NCI-H2227 (cell line): ENCODE results near the gene ANK2.

Source experiments
- DNase-seq: peaks from one replicate; lab custom pipeline; 2025; ENCODE audit not compliant: unreplicated experiment; lab: John Stamatoyannopoulos, UW

ANK2 gene

GRCh38 chr4:113049421-113050370 is at the start of gene ANK2:
Gene ANK2, plus strand, starts transcription at chr4:113049653. Its CDS starts 76 bp downstream, at chr4:113049729.
- peak; percentile 78 for DNase-seq

GRCh38 chr4:113003841-113004240 is 45.6 kb upstream of the ANK2 start:
- DNase-seq: no peak

- no peak for DNase-seq
Measured at GRCh38 chr4:113004655-113005054, 44.8 kb upstream of the ANK2 start.

GRCh38 chr4:113006632-113007031 is 42.8 kb upstream of the ANK2 start:
- DNase-seq: no peak

GRCh38 chr4:113007151-113007550 is 42.3 kb upstream of the ANK2 start:
- DNase-seq: peak; percentile 3

GRCh38 chr4:113008135-113008534 is 41.3 kb upstream of the ANK2 start:
- no peak for DNase-seq

GRCh38 chr4:113008716-113009115 is 40.7 kb upstream of the ANK2 start:
- no peak for DNase-seq

GRCh38 chr4:113009461-113009860 is 40.0 kb upstream of the ANK2 start:
- no peak for DNase-seq

- DNase-seq: no peak
Measured at GRCh38 chr4:113012122-113012725, 37.2 kb upstream of the ANK2 start.

GRCh38 chr4:113012786-113013185 is 36.7 kb upstream of the ANK2 start:
- DNase-seq: peak; percentile 35

- no peak for DNase-seq
Measured at GRCh38 chr4:113013751-113014150, 35.7 kb upstream of the ANK2 start.

GRCh38 chr4:113016377-113016776 is 33.1 kb upstream of the ANK2 start:
- DNase-seq: no peak

GRCh38 chr4:113020966-113021365 is 28.5 kb upstream of the ANK2 start:
- no peak for DNase-seq

GRCh38 chr4:113024388-113024787 is 25.1 kb upstream of the ANK2 start:
- no peak for DNase-seq

- no peak for DNase-seq
Measured at GRCh38 chr4:113025416-113025815, 24.0 kb upstream of the ANK2 start.

- no peak for DNase-seq
Measured at GRCh38 chr4:113026556-113026955, 22.9 kb upstream of the ANK2 start.

- no peak for DNase-seq
Measured at GRCh38 chr4:113028074-113028473, 21.4 kb upstream of the ANK2 start.

- DNase-seq: no peak
Measured at GRCh38 chr4:113031212-113031611, 18.2 kb upstream of the ANK2 start.

GRCh38 chr4:113040793-113041192 is 8.7 kb upstream of the ANK2 start:
- no peak for DNase-seq

GRCh38 chr4:113042502-113042901 is 7.0 kb upstream of the ANK2 start:
- no peak for DNase-seq

- DNase-seq: no peak
Measured at GRCh38 chr4:113043591-113043990, 5.9 kb upstream of the ANK2 start.

- DNase-seq: peak; percentile 2
Measured at GRCh38 chr4:113050371-113050755, 910 bp downstream of the ANK2 start.
